AG09309 (cell line): ENCODE data around the gene WTAP.
A peak's percentile ranks its signal among the peaks of the same experiment; 100 is the strongest.

Experiments
- DNase-seq: peaks from one replicate; pipeline ENCODE4 v3.0.0-alpha.2; 2010; ENCODE audit warnings: low read depth
- H3K4me3 ChIP-seq: 2 replicates; pipeline ENCODE4 v1.5.1; 2011; ENCODE audit warnings: mild to moderate bottlenecking, low read depth, low read length, moderate library complexity; ENCODE audit not compliant: control insufficient read depth
- TF ChIP-seq, protein P1 (sequence below): IDR thresholded peaks from 2 replicates; pipeline ENCODE4 v1.5.1; 2011; ENCODE audit warnings: mild to moderate bottlenecking, low read depth, low read length, inconsistent platforms; ENCODE audit not compliant: insufficient read depth, control insufficient read depth; ENCODE audit errors: missing control alignments

Gene WTAP

DNA sequence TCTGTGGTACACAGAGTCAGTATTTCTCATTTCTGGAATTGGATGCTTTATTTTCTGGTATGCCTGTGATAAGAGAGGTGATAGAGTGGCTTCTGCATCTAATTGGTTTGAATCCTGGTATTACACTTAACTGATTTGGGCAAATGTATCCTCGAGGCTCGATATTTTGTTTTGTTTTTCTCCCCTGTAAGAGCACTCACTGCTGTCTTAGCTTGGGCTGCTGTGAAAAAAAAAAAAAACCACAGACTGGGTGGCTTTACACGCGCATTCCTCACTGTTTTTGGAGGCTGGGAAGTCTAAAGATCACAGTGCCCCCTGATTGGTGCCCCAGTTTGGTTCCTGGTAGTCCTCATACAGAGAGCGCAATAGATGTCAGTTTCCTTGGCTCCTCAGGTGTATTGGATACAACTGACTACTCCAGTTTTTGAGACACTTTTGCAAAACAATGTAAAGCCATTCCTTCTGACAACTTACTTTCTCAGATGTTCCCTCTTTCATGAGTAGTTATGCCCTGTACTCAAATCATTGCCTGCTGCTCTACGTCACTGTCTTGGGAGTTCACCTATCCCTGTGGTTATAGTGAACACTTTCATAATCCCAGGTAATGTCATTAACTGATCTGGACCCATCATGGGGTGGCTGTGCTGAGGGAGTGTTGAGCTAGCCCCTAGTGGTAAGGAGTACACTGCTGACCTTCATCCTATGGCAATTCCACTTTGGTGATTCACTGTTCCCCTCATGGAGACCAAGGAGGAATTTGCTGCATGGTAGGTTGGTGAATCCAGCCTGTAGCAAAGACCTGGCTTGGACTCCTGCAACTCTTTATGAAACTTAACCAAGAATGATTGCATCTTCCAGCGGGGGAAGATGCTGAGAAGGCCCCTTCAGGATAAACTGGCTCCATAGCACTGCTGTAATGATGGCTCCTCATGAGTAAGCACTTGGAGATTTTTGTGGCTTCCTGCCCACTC is 31.0 kb downstream of the WTAP start:
- TF ChIP-seq, protein P1, sequence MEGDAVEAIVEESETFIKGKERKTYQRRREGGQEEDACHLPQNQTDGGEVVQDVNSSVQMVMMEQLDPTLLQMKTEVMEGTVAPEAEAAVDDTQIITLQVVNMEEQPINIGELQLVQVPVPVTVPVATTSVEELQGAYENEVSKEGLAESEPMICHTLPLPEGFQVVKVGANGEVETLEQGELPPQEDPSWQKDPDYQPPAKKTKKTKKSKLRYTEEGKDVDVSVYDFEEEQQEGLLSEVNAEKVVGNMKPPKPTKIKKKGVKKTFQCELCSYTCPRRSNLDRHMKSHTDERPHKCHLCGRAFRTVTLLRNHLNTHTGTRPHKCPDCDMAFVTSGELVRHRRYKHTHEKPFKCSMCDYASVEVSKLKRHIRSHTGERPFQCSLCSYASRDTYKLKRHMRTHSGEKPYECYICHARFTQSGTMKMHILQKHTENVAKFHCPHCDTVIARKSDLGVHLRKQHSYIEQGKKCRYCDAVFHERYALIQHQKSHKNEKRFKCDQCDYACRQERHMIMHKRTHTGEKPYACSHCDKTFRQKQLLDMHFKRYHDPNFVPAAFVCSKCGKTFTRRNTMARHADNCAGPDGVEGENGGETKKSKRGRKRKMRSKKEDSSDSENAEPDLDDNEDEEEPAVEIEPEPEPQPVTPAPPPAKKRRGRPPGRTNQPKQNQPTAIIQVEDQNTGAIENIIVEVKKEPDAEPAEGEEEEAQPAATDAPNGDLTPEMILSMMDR, result peak; percentile 33
- DNase-seq, result no peak
- H3K4me3 ChIP-seq, result no peak overlapping the region

DNA sequence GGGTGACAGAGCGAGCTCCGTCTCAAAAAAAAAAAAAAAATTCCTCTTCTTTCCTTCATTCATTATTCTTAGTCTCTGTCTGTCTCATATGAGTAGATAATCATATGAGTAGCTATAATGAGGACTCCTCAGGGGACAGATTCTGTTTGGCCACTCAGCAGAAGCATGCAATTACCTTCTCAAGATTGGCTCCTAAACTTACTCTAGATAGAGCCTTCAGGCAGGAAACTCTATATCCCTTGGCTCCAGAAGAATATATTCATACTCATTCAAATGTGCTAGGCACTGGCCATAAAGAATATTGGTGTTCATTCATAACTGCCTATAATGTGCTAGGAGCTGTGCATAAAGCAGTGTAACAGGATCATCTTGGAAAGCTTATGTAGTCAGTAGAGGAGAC is 32.3 kb downstream of the WTAP start:
- TF ChIP-seq, protein P1, result no peak
- no peak overlapping the region for H3K4me3 ChIP-seq

DNA sequence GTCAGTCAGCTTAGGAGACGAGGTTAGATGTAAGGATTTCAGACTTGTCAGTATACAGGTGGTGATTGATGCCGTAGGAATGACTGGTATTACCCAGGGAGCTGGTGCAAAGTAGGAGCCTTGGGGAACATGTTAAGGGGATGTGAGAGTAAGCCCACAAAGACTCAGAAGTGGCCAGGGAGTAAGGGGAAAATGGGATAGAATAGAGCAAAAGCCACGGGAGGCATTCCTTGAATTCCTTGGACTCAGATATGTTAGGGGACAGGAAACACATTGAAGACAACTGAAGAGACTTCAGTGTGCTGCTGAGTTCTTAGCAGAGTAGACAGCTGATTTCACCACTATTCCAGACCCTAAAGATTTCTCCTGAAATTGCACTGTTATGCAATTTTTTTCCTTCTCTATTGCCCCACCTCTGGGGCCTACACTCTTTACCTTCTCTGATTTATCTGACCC is 33.3 kb downstream of the WTAP start:
- no peak overlapping the region for H3K4me3 ChIP-seq
- TF ChIP-seq, protein P1, result no peak
- DNase-seq, result peak; percentile 16

More for the DNA sequence above, 32.3 kb downstream of the WTAP start:
- DNase-seq, result no peak

DNA sequence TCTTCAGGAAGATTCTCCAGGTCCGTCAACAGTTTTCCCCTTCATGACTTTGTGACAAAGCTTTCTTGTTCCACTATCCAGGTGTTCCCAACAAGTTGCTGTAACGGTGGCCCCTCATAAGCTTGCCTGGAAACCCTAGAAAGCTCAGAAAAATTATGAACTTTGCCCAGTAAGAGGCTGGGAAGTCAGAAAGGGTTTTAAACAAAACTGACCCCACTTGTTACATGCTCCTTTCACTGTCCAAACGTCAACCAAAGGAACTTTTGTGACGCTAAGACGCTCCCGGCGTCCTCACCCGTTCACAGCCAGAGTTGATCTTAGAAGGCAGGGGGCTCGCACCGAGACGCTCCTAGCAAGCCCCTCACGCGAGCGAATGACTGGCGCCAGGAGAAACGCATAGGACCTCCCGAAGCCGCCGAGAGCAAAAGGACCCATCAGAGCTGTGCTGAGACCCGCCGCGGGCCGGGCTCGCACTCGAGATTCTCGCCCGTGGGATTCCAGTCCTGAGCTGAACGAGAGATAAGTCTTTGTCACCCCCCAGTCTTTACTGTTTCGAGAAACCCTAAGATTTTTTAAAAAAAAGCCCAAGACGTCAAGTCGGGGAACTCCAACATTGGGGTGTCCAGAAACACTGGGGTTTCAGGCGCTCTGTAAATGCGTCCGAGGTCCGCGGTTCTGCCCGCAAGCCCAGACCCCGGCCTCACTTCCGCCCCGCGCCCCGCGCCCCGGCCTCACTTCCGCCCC is 34.0 kb downstream of the WTAP start:
- TF ChIP-seq, protein P1, result no peak
- no peak for DNase-seq
- H3K4me3 ChIP-seq, result peak overlapping the region; percentile 38

DNA sequence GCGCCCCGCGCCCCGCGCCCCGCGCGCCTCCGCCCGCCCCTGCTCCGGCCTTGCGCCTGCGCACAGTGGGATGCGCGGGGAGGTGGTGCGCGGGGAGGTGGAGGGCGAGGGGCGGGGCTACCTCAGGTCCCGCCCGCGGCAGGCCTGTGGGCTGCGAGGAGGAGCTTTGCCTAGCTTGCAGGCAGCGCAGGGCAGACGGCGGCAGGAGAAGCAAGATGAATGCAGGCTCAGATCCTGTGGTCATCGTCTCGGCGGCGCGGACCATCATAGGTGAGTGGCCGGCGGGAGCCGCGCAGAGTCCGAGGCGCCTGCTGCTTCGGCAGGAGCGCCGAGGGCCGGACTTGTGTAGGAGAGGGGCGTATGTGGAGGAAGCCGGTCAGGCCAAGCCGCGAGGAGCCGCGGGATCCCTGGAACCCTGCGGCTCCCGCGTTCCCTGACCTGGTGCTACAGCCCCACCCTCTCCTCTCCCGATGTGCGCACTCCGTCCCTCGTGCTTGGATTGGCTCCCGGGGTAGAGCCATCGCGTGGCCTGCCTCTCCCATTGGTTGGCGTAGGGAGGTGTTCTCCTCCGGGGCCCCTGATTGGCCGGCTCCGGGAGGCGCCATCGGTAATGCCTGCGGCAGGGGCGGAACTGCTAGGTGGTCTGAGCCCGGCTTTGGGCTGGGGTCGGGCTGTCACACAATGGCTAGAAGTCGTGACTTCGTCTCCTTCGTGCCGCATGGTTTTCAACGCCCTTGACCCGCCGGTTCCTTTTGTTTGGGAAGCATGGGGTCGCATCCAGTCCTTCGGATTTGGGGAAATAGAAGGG is 34.8 kb downstream of the WTAP start, which contains the start of gene ACAT2:
TSS of gene ACAT2 (plus strand) at position 173 of the 808 bp plus-strand sequence. CDS start at position 216, 43 bp downstream.
- H3K4me3 ChIP-seq, result peak within 1 kb of the TSS; percentile 64
- peak; percentile 61 for DNase-seq
- TF ChIP-seq, protein P1, result no peak
